Hypothalamus (tissue), 51 donors: Measurements from ENCODE around the gene PGAM5.

Experiments used
- DNase-seq, 51 donors: peaks; one replicate each; lab custom pipeline; 2025; lab: John Stamatoyannopoulos, UW

Gene PGAM5

DNA sequence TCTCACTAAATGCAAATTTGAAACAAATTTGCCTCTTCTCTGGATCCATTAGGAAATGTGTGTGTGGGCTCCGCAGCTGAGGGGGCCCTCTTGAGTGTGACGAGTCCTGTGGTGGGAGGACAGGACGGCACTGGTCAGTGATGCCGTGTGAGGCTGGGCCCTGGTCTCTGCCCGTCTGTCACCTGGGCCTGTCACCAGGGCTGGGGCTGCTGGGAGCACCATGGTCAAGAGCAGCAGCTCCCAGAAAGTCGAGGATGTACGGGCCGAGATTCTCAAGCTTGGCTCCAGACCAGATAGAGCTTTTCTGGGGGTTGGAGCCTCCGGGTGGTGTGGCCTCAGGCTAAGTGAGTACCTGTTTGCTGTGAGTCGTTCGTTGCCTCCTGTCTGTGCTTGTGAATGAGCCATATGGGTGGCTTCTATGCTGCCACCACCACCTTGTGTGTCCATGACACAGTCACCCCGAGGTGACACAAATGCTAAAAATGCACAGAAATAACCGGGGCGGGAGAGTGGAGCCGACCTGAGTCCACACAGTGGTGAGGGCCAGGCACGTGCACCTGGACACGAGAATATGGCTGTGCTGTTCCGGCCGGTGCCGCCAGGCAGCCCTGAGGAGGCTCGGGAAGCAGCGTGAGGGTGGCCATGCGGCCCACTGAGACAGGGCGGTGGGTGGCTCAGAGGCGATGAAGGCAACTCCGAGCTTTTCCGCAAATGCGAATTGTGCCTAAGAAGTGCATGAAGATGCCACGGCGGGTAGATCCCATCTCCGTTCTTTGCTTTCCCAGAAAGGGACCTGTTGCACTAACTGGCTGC lies 8.7 kb downstream of the PGAM5 start:
- DNase-seq, result no peak

DNA sequence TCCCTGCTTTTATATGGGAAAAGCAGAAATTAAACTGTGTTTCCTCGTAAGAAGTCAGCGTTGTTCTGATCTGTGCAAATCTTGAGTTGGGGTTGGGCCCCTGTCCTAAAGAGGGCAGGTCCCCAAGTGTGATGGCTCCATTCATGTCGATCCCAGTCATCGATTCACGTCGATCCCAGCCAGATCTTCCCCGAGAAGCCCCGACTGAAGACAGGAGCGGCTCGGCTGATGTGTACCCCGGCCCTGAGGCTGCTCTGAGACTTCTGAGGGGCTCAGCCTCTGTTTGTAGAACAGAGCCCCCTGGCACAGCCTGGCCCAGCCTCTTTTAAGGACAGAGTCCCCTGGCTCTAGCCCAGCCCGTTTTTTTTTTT lies 9.3 kb downstream of the PGAM5 start:
- no peak for DNase-seq

DNA sequence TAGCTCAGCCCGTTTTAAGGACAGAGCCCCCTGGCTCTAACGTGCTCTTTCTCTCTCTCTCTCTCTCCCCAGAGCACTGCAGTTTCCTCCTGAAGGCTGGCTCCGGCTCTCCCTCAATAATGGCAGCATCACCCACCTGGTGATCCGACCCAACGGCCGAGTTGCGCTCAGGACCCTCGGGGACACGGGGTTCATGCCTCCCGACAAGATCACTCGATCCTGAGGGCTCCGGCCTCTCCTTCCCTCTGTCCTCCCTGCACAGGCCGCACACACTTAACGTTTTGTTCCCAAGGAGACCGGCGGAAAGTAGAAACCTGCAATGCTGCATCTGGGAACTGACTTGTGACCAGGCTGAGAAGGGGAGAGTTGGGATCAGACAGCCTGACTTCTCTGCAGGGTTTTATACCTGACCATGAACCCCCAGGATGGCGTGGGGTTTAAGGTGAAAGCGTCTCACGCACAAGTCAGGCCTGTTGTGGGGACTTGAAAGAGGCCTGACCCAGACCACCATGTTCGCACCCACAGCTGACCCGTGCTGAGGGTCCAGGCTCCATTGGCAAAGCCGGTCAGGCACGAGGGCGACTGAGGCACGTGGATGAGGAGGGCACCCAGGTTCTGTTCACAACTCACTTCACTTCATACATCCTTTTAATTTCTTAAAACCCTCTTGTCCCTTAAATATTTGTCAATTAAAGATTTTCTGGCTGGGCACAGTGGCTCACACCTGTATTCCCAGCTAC lies 10.1 kb downstream of the PGAM5 start:
- DNase-seq, result no peak

DNA sequence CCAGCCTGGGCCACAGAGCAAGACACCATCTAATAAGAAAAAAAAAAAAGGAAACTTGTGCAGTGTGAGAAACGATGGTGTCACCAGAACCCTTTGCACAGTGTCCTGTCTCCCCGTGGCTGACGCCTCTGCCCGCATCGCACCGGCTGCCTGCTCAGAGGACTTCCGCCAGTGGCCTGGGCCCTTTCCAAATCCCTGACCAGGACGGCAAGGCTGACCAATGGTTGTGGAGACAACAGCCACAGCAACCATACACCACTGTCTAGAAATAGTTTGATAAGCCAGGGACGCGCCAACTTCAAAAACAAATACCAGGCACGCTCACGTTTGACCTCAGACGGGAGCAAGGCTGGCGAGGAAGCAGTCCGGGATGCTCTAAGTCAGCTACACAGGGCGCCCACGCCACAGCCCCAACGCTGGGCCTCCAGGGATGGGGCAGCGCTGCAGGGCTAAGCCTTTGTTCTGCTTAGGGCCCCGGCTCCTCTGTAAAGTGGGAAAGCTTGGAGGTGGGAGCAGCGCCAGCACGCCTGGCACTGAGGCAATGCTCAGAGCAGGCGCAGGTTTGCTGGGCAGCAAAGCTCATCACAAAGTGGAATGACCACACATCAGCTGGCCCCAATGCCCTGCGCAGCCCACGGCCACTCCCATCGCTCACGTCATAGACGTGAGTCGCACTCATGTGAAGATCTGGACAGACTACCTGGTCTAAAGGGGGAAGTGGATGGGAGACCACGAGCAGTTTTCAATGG lies 12.5 kb downstream of the PGAM5 start:
- no peak for DNase-seq

DNA sequence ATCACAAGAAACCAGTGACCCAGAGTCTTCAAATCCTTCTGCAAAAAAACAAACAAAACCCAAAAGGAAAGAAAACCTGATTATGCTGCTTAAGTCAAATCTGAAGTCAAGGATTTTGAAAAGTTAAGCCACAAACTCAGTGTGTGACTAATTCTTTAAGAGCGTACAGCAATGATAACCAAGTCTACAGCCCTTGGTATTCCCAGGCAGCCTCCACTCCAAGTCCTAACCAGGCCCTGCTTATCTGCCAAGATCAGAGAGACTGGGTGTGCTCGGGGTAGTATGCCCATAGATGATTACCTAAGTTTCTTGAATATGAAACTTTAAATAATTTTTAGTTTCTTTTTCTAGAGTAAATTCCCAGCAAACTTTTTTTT lies 13.1 kb downstream of the PGAM5 start:
- no peak for DNase-seq

DNA sequence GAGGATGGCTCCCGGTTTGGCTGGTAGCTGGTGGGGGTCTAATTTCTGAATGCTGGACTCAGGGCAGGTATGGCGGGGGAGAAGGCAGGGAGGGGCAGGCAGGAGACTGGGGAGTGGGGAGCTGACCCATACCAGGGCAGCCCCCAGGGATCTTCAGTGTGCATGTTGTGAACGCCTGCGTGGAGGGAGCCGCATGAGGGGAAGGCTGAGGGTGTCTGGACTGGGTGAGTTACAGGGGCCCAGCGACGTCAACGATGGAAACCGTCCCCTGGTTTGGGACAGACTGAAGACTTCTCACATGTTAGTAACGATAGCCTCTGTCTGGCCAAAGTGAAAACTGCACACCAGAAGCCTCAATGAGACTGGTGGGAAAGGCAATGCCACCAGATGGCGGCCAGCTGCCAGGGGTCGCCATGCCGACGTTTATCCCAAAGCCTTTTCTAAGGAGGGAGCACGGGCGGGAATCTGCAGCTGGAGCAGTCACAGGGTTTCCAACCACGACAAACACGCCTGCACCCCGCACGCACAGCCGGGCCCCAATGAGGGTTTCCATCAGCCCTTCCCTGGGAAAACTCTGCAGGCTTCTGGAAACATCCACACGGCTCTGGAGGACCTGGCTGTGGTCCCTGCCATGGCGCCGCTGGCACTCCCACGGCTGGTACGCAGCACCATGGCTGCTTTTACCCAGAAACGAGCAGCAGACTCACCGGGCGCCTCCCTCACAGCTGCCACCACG lies 14.0 kb downstream of the PGAM5 start:
- DNase-seq, result no peak

DNA sequence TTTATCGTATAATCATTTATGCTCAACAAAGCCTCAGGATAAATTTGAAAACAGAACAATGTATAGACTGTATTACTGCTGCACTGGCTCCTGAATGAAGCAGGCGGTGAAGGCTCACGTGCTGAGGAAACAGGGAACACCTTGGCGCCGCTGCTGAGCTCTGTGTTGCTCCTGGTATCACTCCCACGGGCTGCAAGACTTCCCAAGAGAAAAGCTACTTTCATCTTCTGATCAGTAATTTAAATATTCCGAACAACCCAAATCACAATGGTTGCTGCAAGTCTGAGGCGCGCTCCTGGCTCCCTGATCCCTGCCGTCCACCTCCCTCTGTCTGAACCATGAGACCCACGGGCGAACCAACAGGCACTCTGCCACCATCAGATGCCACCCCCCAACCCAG lies 15.7 kb downstream of the PGAM5 start:
- DNase-seq, result peak in 1 of 51 donors; percentile 5

DNA sequence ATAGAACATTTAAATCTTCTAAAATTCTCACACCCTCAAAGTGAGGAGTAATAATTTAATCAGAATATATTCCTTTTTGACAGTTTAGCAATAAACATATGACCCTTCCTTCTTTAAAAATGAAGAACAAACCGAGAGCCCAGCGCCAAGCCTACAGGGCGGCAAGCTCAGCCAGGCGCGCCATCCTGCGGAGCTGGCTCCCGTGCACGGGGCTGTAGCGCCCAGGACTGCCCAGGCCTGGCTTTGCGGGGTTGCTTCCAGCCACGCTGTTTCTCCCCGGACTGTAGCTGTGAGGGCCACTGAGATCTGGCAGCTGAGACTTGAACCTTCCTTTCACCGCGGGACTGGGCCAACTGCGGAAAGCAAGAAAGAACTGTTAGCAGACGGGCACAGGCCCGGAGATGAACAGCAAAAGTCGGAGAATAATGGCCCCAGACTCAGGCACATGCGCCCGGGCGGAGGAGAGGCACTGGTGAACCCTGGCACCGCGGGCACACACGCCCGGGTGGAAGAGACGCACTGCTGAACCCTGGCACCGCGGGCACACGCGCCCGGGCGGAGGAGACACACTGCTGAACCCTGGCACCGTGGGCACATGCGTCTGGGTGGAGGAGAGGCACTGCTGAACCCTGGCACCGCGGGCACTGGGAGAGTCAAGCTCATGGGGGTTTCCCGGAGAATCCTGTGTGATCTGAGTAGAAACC lies 16.6 kb downstream of the PGAM5 start:
- no peak for DNase-seq

DNA sequence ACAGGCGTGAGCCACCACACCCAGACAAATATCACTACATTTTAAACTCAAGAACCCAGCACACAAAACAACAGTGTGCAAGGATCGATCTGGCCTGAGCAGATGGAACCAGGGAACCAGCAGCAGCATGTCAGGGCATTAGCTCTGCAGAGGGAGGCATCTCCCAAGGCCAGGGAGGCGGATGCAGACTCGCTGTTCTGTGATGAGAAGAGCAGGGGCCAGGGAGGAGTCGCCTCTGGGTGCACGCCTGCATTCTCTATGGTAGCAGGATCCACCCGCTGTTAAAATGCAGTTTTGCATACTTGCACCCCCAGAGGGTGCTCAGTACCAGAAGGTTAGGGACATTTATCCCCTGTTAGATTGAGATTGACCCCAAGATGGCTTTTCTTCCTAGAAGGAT lies 17.9 kb downstream of the PGAM5 start:
- no peak for DNase-seq

DNA sequence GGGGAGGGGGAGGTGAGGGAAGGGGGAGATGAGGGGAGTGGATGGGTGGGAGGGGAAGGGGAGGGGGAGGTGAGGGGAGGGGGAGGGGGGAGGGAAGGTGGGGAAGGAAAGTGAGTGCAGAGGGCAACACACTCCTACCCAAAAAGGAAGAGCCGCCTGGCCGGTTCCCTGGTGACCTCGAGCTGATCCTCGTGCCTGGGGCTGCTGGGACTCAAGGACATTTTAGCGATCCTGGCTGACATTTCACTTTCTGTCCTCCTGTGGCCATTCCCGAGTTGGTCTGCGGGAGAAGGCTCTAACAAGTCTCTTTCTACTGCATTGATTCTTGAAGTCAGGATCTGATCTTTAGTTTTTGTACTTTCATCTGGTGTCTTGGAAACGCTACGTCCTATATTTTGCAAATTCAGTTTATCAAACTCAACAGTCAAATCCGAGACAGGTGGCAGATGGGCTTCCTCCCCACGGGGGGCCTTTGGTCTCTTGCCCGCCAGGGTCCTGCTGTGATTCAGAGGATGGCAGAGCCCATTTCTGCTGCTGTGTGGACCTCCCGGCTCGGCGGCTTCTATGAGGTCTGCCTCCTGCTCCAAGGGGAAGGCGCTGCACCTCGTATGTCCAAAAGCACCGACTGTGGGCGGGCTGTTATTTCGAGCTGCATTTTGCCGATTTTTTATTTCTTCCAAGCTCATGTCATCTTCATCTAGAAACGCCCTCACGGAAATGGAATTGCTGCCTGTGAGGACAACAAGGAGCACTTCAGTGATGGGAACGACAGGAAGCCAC lies 19.1 kb downstream of the PGAM5 start:
- DNase-seq, result peak in 1 of 51 donors; percentile 23

DNA sequence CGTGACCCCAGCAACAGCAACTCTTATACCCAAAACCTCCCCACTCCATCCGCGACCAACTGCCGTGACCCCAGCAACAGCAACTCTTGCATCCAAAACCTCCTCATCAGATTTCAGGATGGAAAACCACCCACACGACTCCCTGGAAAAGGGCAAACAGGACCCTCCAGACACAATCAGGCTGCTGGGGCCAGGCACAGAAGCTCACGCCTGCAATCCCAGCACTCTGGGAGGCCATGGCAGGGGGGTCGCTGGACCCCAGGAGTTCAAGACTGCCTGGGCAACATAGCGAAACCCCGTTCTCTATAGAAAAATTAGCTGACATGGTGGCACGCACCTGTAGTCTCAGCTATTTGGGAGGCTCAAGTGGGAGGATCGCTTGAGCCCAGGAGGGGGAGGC lies 19.7 kb downstream of the PGAM5 start:
- DNase-seq, result no peak

DNA sequence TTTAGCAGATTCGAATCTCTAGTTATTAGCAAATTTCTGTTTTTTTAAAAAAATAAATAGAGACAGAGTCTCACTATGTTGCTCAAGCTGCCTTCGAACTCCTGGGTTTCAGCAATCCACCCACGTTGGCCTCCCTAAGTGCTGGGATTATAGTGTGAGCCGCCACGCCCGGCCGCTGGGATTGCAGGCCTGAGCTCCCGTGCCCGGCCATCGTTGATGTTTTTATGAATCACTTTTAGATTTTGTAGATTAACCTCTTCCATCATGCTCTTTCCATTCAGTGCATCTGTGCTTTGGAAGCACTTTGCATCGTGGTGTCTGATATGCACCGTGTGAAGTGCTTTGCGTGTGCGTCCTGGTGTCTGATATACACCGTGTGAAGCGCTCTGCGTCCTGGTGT lies 20.9 kb downstream of the PGAM5 start:
- DNase-seq, result no peak

DNA sequence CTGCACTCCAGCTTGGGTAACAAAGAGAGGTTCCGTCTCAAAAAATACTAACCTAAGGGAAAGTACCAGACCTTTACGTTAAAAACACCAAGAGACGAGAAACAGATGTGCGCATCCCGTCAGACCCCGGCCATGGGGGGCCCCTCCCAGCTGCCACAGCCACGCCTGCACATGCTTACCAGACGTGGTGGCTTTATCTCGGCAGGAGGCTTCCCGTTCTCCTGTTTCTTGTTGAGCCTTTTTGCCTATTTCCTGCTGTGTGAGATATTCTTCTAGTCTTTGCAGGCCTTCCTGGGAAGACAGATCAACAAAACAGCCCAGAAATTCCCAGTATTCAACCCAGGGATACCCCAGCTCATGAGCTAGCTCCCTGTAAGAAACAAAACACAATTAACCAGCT lies 23.6 kb downstream of the PGAM5 start:
- DNase-seq, result no peak

DNA sequence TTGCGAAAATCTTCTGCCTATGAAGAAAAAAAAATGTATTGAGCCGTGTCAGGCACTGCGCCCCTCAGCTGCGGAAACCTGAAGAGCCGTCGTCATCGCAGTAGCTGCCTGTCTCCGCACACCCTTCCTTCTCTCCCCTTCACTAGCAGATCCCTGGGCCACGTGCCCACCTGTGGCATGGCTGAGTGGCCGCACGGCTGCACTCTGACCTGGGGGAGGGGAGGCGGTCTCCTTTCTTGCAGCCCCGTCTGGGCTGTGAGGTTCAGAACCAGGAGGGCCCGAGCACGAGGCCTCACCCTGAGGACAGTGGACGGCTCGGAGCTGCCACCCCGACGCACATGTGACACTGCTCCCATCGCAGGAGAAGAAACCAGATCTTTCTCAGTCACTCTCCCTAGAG lies 24.9 kb downstream of the PGAM5 start:
- DNase-seq, result no peak

DNA sequence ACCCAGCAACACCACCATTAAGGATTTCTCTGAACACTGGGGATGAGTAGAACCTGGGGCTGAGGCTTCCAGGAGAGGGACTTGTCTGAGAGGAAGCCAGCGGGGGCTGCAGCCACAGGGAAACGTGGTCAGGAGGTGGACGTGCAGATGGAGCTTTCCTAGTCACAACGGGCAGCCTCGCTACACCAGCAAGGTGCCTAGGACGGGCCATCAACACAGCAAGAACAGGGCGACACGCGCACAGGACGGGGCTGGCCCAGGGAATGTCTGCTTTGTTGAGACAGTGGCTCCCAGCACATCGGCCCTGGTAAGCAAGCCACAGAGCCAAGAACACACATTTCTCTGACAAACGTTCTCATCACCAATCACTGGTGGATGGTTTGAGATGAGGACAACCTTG lies 25.7 kb downstream of the PGAM5 start:
- DNase-seq, result no peak

DNA sequence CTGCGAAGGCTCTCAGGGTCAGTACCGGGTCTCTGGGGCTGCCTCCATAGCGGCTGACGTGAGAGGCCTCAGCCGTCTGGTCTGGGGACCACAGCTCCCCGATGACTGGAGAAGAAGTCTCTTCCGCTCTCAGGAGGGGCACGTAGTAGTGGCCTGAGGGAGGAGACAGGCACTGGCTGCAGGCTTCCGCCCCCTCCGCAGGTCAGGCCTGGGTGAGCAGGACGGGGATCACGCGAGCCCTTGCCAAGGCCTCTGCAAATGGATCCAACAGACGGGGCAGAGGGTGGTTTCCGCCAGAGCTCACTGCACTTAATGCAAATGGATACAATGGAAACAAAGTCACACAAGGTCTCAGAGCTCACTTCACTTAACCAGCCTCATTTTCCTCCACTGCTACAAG lies 26.3 kb downstream of the PGAM5 start:
- no peak for DNase-seq

DNA sequence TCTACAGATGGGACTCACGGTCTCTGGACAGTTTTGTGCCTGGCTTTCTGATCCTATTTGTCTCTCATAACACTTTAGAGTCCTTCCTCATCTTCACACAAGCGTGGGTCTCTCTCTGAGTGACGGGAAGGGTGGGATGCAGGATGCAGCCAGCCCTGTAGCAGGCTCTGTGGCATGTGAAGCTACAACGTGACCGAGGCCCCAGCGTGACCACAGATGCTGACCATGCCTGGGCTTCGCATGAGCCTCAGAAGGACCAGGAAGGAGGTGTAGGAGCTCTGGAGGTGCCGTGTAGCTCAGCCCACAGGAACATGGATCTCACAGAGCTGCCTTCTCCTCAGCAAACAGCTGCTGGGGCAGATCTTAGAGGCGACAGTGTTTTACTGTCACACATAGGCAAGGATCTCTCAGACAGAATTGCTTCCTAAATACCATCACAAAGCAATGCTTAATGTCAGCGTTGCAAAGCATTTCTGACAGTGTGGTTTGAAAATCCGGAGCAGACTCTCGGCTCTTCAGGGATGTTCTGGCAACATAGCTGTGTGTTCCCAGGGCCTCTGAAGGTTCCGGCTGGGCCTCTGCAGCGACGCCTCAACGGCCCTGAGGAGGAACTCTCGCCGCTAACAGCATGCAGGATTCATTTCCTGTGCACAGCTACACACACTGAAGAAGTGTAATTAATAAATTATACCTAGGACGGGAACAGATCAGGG lies 29.1 kb downstream of the PGAM5 start:
- DNase-seq, result no peak

DNA sequence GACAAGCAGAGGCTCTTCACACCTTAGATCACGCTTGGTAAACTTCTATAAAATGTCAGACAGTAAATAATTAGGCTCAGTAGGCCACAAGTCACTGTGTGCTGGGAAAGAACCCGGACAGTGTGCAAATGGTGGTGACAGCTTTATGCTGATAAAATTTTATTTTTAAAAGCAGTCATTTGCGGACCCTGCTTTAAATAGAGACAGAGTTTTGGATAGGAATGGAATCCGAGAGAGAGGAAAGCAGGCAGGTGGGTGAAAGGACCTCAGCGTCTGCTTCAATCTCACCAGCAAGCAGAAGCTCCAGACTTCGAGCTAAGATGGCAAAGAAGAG lies 29.6 kb downstream of the PGAM5 start:
- no peak for DNase-seq

DNA sequence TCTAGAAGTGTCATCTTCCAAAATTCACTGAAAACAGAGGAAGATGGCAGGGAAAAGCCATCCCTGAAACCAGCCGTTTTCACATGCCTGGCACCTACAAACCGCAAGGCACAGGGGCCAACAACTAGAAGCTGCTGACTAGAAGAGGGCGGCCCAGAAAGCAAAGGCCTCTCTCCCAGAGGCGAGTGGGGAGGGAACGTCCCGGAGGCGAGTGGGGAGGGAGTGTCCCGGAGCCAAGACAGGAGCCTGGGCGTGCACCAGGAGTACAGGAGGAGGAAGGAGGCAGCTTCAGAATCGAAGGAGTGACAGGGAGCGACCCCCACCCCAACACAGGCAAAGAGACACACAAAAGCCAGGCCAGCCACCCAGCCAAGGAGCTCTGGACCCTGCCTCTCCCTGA lies 30.0 kb downstream of the PGAM5 start:
- no peak for DNase-seq
